ENCODE data around the gene GBP3. TPM values are rescaled to one million over a fixed set of nuclear protein-coding genes. Genes with fewer than 3 reads are reported as not detected.
"Not testable (repeated sequence)": the region's sequence is repeated elsewhere in the genome, so short reads cannot be mapped to it uniquely, and the experiment has no call there.

Gene GBP3
- total RNA-seq, 2 donors from 2014 or later = 38.7 to 103 TPM

DNA sequence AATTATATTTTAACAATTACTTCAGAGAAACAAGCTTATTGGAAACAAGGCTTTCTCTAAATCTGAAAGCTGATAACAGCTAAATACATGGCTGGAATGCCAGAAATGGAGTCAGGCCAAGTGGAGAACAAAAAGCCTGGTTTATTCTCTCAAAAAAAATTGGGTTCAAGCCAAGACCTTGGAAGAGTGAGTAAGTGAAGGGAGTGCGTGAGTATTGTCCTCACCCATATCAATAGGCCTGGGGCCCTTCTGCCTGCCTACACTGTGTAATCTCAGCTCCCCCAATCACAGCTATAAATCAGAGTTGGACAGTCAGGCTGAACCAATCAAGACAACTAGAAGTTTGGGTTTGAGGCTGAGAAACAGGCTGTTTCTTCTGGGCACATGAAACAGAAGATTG is 37.6 kb downstream of the GBP3 start:
- Histone ChIP-seq H3K27me3 (no peaks in the 10 kb centered on the region), H3K4me1 (no peaks in the 10 kb centered on the region), H3K4me3 (no peak overlapping the region), H3K27ac (peak overlapping the region; percentile 38), H3K9me3 (no peaks in the 10 kb centered on the region), H3K9ac (ENCODE audit: low read depth in 2 of 2, low read length in 2 of 2) (peak overlapping the region in 1 of 2 donors; percentile 38), H3K36me3 (no peaks in the 10 kb centered on the region)
- intact Hi-C loops (cut with DNase I) = no loop called here
- no peak for TF ChIP-seq CTCF (IDR thresholded peaks at IDR 0.05)
- DNase-seq = peak; percentile 26

GRCh38 chr1:88984569-88984968 is 38.1 kb downstream of the GBP3 start:
- H3K9me3 ChIP-seq = no peaks in the 10 kb centered on the region
- no peaks in the 10 kb centered on the region for H3K36me3 ChIP-seq
- peak overlapping the region; percentile 38 for H3K27ac ChIP-seq
- H3K27me3 ChIP-seq = no peaks in the 10 kb centered on the region
- intact Hi-C loops (cut with DNase I) = no loop called here
- no peak for DNase-seq
- H3K9ac ChIP-seq (ENCODE audit: low read depth in 2 of 2, low read length in 2 of 2) = no peak overlapping the region
- no peaks in the 10 kb centered on the region for H3K4me1 ChIP-seq
- H3K4me3 ChIP-seq = no peak overlapping the region
- TF ChIP-seq CTCF (IDR thresholded peaks at IDR 0.05) = no peak

GRCh38 chr1:88983791-88984559 is 38.7 kb downstream of the GBP3 start:
- intact Hi-C loops (cut with DNase I) = no loop called here
- no peaks in the 10 kb centered on the region for H3K9me3 ChIP-seq
- H3K36me3 ChIP-seq = no peaks in the 10 kb centered on the region
- H3K27me3 ChIP-seq = no peaks in the 10 kb centered on the region
- no peaks in the 10 kb centered on the region for H3K4me1 ChIP-seq
- peak overlapping the region in 1 of 2 donors; percentile 8 for H3K9ac ChIP-seq (ENCODE audit: low read depth in 2 of 2, low read length in 2 of 2)
- H3K27ac ChIP-seq = peak overlapping the region; percentile 38
- DNase-seq = no peak
- TF ChIP-seq CTCF (IDR thresholded peaks at IDR 0.05) = peak; percentile 59
- no peak overlapping the region for H3K4me3 ChIP-seq

GRCh38 chr1:88982055-88982454 is 40.6 kb downstream of the GBP3 start:
- Histone ChIP-seq H3K9me3 (no peaks in the 10 kb centered on the region), H3K27ac (no peak overlapping the region), H3K4me3 (no peak overlapping the region), H3K9ac (ENCODE audit: low read depth in 2 of 2, low read length in 2 of 2) (no peak overlapping the region), H3K27me3 (no peaks in the 10 kb centered on the region), H3K36me3 (no peaks in the 10 kb centered on the region), H3K4me1 (no peaks in the 10 kb centered on the region)
- intact Hi-C loops (cut with DNase I) = no loop called here
- TF ChIP-seq CTCF (IDR thresholded peaks at IDR 0.05) = no peak
- no peak for DNase-seq

DNA sequence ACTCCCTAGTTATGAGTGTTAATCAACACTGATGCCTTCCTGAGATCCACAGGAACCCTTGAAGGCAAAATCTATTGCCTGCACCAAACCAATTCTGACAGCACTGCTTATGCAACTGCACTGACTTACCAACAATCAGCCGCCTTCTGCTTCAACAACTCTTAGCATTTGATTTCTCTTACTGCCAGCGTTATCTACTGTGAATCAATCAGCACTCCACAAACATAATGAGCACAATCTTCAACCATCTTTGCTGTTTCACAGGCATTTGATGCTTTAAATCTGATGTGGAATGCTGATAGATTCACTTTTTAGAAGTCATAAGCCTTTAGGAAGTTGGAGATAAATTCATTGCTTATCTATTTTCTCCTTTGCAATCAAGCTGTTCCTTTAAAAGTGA is 41.2 kb downstream of the GBP3 start:
- H3K27ac ChIP-seq; H3K9me3 ChIP-seq; H3K4me3 ChIP-seq; intact Hi-C loops (cut with DNase I); H3K4me1 ChIP-seq; DNase-seq; H3K36me3 ChIP-seq; H3K9ac ChIP-seq (ENCODE audit: low read depth in 2 of 2, low read length in 2 of 2); H3K27me3 ChIP-seq: not testable (repeated sequence)

GRCh38 chr1:88980870-88981269 is 41.8 kb downstream of the GBP3 start:
- TF ChIP-seq CTCF (IDR thresholded peaks at IDR 0.05) = no peak
- DNase-seq = no peak
- H3K27me3 ChIP-seq = no peaks in the 10 kb centered on the region
- no peak overlapping the region for H3K4me3 ChIP-seq
- no peaks in the 10 kb centered on the region for H3K9me3 ChIP-seq
- intact Hi-C loops (cut with DNase I) = no loop called here
- no peaks in the 10 kb centered on the region for H3K36me3 ChIP-seq
- H3K27ac ChIP-seq = no peak overlapping the region
- H3K4me1 ChIP-seq = no peaks in the 10 kb centered on the region
- H3K9ac ChIP-seq (ENCODE audit: low read depth in 2 of 2, low read length in 2 of 2) = no peak overlapping the region
